KMS-11 (cell line): ENCODE results near the gene STEAP1B.
A peak's percentile ranks its signal among the peaks of the same experiment; 100 is the strongest.
"Not testable (repeated sequence)": the region's sequence is repeated elsewhere in the genome, so short reads cannot be mapped to it uniquely, and the experiment has no call there.

Experiments
- H2AFZ ChIP-seq: fragments of 200-600 bp; sonication (generic); 2 replicates; pipeline ENCODE4 v1.6.1; 2016; ENCODE audit warnings: antibody characterized with exemption, mixed run types, low read depth
- H3K27ac ChIP-seq: fragments of 200-600 bp; sonication (generic); 2 replicates; pipeline ENCODE4 v1.6.1; 2016; ENCODE audit warnings: mild to moderate bottlenecking, mixed run types
- H3K27me3 ChIP-seq: fragments of 200-600 bp; sonication (generic); 2 replicates; pipeline ENCODE4 v1.6.1; 2017; ENCODE audit warnings: mild to moderate bottlenecking, low read depth, mixed run types, moderate library complexity; ENCODE audit not compliant: insufficient read depth
- H3K36me3 ChIP-seq: fragments of 200-600 bp; sonication (generic); 2 replicates; pipeline ENCODE4 v1.6.1; 2017; ENCODE audit warnings: mild to moderate bottlenecking, mixed run types; ENCODE audit not compliant: insufficient read depth
- H3K4me1 ChIP-seq: fragments of 200-600 bp; sonication (generic); 2 replicates; pipeline ENCODE4 v1.6.1; 2016; ENCODE audit warnings: mild to moderate bottlenecking, low read depth, mixed run types; ENCODE audit not compliant: poor library complexity, severe bottlenecking
- H3K4me2 ChIP-seq: fragments of 200-600 bp; sonication (generic); 2 replicates; pipeline ENCODE4 v1.7.0; 2016; ENCODE audit warnings: mild to moderate bottlenecking, mixed run types
- H3K4me3 ChIP-seq: fragments of 200-600 bp; sonication (generic); IDR thresholded peaks from 2 replicates; pipeline ENCODE4 v1.6.1; 2017; ENCODE audit warnings: low read depth, low read length, mixed read lengths; ENCODE audit not compliant: insufficient read depth
- H3K79me2 ChIP-seq: fragments of 200-600 bp; sonication (generic); 2 replicates; pipeline ENCODE4 v1.6.1; 2016; ENCODE audit warnings: low read depth, mixed run types; ENCODE audit not compliant: insufficient read depth
- H3K9ac ChIP-seq: fragments of 200-600 bp; sonication (generic); 2 replicates; pipeline ENCODE4 v1.6.1; 2016; ENCODE audit warnings: mild to moderate bottlenecking, mixed run types
- H4K20me1 ChIP-seq: fragments of 200-600 bp; sonication (generic); 2 replicates; pipeline ENCODE4 v1.6.1; 2016; ENCODE audit warnings: mild to moderate bottlenecking, mixed run types; ENCODE audit not compliant: insufficient read depth
- CTCF ChIP-seq: fragments of 200-600 bp; sonication (generic); conservative IDR thresholded peaks from 2 replicates; pipeline ENCODE4 v1.6.1; 2017; ENCODE audit warnings: low read depth, mild to moderate bottlenecking, antibody characterized with exemption, low read length, moderate library complexity, mixed read lengths

The STEAP1B gene

DNA sequence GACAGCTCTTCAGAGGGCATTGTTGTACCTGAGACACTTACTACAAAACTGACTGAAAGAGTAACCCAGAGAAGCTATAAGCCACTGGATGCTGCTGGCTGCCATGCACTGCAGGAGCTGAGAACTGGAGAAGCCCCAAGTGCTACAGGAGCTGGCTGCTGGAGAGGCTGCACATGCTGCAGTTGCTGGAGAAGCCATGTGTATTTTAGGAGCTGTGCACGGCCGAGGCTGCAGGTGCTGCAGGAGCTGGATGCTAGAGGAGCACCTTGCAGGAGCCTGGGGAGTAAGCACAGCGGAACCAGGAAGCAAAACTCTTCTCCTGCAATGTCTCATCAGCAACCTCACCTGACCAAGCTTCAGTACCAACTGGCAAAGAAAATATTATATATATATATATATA is 45.5 kb downstream of the STEAP1B start:
- H3K27ac ChIP-seq = no peak overlapping the region
- H3K36me3 ChIP-seq = no peaks in the 10 kb centered on the region
- no peaks in the 10 kb centered on the region for H4K20me1 ChIP-seq
- H2AFZ ChIP-seq = no peak overlapping the region
- H3K4me3 ChIP-seq = no peak overlapping the region
- TF ChIP-seq CTCF = no peak
- no peak overlapping the region for H3K4me2 ChIP-seq
- H3K9ac ChIP-seq = no peak overlapping the region
- no peaks in the 10 kb centered on the region for H3K79me2 ChIP-seq
- no peaks in the 10 kb centered on the region for H3K4me1 ChIP-seq
- H3K27me3 ChIP-seq = no peaks in the 10 kb centered on the region

- Histone ChIP-seq H3K4me1 (peaks cover 14% of the 10 kb centered on the region), H3K79me2 (no peaks in the 10 kb centered on the region), H2AFZ (no peak overlapping the region), H3K9ac (no peak overlapping the region), H3K4me2 (no peak overlapping the region), H4K20me1 (no peaks in the 10 kb centered on the region), H3K4me3 (no peak overlapping the region), H3K27me3 (no peaks in the 10 kb centered on the region), H3K36me3 (no peaks in the 10 kb centered on the region), H3K27ac (no peak overlapping the region)
- TF ChIP-seq CTCF = no peak
These were observed 46.9 kb downstream of the STEAP1B start for GRCh38 chr7:22452960-22453558.

GRCh38 chr7:22452142-22452959 is 47.6 kb downstream of the STEAP1B start:
- Histone ChIP-seq H2AFZ (no peak overlapping the region), H4K20me1 (no peaks in the 10 kb centered on the region), H3K4me1 (peaks cover 21% of the 10 kb centered on the region), H3K79me2 (no peaks in the 10 kb centered on the region), H3K4me3 (no peak overlapping the region), H3K4me2 (no peak overlapping the region), H3K9ac (no peak overlapping the region), H3K36me3 (no peaks in the 10 kb centered on the region), H3K27ac (no peak overlapping the region), H3K27me3 (no peaks in the 10 kb centered on the region)
- peak; percentile 83 for TF ChIP-seq CTCF

- not testable (repeated sequence) for H3K27me3 ChIP-seq, H4K20me1 ChIP-seq, H3K36me3 ChIP-seq, H3K4me3 ChIP-seq, H2AFZ ChIP-seq, H3K27ac ChIP-seq, H3K9ac ChIP-seq, H3K79me2 ChIP-seq, H3K4me2 ChIP-seq
- peaks cover 44% of the 10 kb centered on the region for H3K4me1 ChIP-seq
These were observed 50.0 kb downstream of the STEAP1B start for GRCh38 chr7:22450013-22450412.

- Histone ChIP-seq H3K4me2 (peak overlapping the region; percentile 70), H3K79me2 (no peaks in the 10 kb centered on the region), H3K4me3 (no peak overlapping the region), H3K4me1 (peaks cover 65% of the 10 kb centered on the region), H3K27me3 (no peaks in the 10 kb centered on the region), H2AFZ (no peak overlapping the region), H3K36me3 (no peaks in the 10 kb centered on the region), H4K20me1 (no peaks in the 10 kb centered on the region), H3K9ac (no peak overlapping the region), H3K27ac (peak overlapping the region; percentile 71)
- TF ChIP-seq CTCF = no peak
These were observed 52.2 kb downstream of the STEAP1B start for GRCh38 chr7:22447762-22448161.
